Measurements from ENCODE around the gene GCGR.

GCGR gene

DNA sequence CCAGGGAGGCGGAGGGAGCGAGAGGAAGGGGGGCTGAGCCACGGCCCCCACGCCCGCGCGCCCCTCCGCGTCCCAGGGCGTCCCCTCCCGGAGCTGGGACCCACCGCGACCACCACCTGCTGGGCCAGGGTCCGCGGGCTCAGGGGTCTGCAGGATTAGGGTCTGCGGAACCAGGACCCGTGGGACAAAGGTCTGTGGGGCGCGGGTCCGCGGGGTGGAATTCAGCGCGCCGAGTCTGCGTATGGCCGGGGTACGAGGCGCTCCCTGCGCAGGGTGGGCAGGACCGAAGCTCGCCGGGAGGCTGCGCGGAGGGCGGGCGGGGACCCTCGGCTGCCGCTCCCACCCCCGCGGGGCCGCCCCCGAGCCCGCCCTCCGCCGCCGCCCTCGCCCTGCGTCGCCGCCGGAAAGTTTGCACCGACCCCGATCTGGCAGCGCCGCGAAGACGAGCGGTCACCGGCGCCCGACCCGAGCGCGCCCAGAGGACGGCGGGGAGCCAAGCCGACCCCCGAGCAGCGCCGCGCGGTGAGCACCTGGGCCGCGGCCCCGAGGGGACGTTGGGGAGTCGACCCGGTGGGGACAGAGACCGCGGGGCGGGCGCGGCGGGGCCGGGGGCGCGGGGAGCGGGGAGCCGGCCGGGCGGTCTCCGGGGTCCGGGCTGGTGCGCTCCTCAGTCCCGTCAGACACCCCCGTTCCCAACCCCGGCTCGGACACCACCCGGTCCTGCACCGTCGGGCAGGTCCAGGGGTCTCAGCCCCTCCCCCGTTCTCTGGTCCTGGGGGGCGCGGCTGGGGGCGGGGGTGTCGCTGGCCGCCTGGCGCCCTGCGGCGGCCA lies at the start of gene GCGR:
Gene GCGR (plus strand): TSS at position 423 of the 831 bp plus-strand sequence. CDS start 4,869 bp downstream, outside the sequence.
- no peak for DNase-seq

DNA sequence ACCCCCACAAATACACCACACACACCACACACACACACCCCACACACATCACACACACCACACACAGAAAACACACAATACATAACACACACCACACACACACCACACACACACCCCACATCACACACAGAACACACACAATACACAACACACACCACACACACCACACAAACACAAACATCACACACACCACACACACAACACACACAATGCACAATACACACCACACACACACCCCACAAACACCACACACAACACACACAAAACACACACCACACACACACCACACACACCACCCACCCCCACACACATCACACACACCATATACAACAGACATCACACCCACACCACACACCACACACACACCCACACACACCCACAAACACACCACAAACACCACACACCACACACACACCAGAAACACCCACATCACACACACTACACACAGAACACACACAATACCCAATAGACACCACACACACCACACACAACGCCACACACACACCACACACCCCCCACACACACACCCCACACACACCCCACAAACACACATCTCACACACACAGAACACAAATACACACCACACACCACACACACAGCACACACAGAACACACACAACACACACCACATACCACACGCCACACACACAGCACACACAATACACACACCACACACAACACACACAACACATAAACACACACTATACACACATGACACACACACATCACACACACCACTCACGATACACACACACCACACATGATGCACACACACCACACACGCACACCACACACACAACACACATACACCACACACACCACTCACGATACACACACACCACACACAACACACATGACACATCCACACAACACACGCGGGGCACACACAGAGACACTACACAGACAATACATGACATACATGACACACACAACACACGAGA lies 11.0 kb upstream of the GCGR start:
- DNase-seq, result no peak

DNA sequence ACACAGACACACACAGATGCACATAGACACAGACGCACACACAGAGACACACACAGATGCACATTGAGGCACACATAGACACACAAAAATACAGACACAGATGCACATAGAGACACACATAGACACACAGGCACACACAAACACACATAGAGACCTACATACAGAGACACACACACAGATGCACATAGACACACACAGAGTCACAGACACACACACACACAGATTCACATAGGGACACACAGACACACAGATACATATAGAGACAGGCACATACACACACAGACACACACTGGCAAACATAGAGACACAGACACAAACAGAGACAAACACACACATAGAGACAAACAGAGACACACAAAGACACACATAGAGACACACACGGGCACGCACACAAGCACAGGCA lies 9.9 kb upstream of the GCGR start:
- no peak for DNase-seq

DNA sequence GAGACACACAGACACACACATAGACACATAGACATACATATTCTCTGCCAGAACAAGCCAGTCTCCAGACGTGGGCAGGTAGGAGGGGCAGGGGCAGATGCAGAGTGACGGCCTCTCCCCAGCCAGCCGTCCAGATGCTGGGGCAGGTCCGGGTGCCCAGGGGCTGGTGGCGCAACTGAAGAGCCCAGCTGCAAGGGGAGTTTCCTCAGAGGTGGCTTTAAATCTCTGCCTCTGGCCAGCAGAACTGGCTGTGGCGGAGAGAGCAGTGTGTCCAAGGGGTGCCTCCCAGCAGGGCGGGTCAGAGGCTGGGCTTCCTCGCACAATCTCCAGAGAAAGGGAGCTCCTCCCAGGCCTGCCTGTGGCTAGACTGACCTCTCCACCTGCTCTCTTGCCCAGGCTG lies 9.4 kb upstream of the GCGR start:
- DNase-seq, result peak; percentile 6

DNA sequence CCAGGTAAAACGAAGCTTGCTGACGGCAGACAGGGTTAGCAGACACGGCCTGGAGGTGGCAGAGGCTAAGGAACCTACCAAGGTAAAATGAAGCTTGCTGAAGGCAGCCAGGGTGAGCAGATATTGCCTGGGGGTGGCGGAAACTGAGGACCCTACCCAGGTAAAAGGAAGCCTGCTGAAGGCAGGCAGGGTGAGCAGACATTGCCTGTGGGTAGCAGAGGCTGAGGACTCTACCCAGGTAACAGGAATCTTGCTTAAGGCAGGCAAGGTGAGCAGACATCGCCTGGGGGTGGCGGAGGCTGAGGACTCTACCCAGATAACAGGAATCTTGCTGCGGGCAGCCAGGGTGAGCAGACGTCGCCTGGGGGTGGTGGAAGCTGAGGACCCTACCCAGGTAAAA lies 2.6 kb upstream of the GCGR start:
- no peak for DNase-seq

DNA sequence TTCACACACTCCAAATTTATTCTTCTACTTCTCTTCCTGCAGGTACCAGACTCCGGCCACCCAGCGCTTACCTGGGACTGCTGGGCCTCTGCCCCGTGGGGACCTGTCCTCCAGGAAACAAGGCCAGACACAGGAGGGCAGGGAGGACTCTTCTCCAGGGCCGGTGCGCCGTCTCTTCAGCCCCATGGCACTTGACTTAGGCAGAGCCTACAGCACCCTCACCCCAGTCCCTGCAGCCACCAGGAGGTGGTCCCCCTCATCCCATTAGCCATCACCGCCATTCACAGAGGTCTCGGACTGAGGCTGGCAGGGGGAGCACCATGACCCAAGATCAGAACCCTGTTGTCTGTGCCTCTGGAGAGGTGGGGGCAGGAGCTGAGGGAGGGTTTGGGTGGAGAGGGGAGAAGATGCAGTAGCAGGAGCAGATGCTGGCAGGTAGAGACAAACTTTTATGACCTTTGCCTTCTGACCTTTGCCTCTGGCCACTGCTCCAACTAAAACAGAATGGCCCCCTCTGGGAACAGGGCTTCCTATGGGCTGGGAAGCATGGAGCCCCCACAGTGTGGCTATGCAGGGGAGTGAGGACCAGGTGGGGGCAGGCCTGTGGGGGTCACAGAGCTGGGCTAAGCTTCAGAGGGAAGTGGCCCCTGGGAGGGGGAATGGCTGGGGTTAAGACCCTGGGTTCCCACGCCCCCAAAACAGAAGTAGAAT lies 1.7 kb upstream of the GCGR start:
- no peak for DNase-seq

DNA sequence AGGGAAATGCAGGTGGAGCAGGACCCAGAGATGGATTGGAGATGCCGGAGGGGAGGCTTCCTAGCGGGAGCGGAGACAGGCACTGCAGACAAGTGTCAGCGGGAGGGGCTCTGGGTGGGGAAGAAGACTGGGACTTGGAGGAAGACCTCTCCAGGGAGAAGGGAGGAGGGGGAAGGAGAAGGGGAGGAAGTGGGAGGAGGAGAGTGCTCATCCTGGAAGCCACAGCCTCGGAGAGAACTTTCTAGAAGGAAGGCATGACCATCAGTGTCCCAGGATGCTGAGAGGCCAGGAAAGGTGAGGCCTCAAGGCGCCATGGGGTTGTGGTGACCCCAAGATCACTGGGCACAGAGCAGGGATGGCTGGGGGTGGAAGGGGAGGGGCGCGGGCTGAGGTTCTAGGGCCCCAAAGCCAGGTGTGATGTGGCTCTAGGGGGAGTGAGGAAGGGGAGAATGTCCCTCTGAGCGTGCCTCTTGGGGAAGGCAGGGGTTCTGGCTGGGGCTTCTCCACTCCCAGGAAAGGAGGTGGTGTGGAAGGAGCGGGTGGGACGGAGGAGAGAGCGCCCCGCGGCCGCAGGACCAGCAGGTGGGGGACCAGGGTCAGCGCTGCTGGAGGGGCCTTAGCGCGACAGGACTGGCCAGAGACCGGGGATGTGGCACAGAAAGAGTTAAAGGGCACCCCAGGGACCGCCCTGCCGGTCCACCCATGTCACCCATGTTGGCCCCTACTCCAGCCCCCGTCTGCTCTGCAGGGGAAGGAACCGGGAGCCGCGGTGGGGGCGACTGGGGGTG lies 900 bp upstream of the GCGR start:
- no peak for DNase-seq

DNA sequence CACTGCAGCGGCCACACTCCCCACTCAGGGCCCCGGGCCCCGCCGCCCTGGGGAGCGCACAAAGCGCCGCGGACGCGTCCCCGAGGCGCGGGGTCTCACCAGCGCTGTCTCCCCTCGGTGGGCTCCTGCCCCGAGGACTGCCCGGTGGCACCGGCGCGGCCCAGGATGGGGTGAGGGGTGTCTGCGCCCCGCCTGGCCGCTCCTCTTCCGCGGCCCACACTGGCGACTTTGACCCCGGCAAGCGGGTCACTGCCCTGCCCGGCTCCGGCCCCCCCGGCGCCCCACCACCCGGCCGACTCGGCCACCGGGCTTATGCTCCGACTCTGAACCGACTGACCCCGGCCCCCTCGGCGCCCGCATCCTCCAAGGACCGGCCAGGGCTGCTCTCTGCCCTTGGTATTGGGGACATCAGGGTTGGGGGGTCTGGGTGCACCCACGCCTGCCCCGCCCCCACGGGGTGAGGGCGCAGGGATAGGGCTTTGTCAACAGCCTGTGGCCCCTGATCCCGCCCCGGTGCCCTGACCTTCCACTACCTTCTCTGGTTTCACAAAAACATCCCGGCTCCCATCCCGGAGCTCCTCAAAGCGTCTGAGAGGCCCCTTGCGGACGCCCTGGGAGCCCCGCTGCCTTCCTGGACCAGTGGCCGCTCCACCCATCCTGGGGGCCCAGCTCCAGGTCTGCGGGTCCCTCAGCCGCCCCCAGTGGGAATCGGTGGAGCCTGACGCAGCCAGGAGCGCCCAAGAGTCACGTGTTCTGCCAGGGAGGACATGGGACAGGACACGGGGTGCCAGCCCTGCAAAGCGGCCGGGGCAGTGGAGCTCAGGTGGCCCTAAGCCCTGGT lies 829 bp downstream of the GCGR start:
- DNase-seq, result no peak

DNA sequence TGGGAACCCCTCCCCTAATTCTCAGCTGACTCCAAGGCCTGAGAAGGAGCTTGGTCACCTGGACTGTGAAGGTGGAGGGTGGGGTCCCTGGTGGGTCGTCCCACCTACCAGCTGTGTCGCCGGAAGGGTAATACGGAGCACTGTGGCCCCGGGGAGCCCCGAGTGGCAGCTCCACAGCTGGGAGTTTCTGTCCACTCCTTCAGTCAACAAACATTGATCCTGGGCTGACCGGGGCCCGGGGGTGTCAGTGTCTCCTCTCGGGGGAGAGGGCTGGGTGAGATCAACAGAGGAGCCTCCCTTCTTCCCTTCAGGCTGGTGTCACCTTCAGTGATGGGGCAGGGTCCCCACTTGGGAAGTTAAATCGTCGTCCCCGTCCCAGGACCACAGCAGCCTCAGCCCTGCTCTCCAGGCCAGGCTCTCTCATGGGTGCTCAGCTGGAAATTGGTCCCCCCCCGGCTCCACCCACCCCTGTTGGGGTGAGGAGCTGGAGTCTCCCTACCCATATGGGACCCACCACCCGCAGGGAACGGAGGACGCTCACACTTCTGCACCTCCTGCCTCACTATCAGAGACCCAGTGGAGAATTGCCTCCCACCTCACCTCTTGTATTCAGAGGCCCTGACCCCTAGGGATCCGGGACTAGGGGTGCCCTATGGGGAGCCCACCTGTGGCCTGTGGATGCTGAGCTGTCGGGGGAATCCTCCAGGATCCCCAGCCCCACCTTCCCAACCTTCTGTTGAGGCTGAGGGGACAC lies 1.9 kb downstream of the GCGR start:
- no peak for DNase-seq

DNA sequence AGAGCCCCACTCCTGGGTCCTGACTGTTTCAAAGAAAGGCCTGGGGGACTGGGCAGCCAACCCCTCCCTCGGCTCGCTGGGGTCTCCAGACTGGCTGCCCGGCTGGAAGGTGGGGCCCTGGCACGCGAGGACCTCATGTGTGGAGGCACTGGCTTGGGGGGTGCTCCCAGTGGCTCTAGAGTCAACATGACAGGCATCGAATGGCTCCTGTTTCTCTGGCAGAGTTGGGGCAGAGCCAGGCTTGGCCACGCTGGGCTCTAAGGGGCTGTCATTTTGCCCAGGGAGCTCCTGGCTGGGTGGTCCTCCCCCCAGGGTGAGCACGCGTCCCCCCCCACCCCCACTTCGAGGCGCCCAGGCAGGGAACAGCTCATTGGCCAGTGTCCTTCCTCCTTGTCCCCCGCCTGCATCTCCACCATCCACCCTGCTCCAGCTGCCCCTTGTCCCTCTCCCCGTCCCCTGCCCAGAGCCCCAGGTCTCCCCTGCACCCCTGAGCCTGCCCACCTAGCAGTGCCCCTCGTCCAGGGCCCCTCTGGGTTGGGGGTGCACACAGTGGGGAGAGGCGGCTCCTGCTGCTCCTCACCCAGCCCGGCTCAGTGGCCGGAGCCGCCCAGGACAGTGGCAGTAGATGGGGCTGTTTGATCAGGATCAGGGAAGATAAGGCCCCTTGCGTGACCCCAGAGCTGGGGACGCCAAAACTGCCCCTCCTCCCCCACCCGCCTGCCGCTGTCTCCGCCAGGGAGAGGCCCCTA lies 2.7 kb downstream of the GCGR start:
- no peak for DNase-seq

DNA sequence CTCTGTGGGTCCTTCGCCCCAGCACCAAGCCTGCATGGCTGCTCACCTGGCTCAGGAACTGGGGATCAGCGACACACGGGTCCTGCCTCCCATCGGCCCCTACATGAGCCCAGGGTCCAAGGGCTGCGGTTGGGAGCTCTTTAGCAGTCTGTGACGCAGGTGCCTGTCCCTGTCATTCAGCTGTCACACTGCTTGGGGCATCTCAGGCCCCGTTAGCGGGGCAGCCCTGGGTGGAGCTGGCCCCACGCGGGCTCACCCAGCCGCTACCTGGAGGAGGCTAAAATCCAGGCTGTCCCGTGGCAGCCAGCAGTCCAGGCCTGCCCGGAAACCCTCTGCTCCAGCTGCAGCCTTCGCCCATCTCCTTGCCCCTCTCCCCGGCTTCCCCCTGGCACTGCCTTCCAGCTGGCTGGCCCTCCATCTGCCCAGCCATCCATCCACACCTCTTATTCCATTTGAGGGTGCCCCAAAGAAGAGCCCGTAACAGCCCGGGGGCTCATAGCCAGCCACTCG lies 3.3 kb downstream of the GCGR start:
- no peak for DNase-seq

DNA sequence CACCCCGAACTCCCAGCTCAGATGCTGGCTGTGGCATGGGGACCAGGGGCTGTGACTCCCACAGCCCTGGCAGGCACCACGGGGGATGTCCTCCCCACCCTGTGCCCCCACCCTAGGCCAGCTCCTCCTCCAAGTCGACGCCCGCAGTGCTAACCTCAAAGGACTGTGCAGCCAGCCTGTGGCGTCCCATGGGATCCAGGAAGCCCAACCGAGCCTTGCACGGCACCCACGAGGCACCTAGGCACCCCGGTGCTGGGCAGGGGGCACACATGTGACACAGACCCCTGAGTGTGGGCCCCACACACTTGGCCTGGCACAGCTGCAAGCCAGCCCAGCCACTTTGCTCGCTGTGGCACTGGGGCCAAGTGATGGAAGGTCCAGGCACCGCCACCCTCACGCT lies 3.9 kb downstream of the GCGR start:
- DNase-seq, result no peak

DNA sequence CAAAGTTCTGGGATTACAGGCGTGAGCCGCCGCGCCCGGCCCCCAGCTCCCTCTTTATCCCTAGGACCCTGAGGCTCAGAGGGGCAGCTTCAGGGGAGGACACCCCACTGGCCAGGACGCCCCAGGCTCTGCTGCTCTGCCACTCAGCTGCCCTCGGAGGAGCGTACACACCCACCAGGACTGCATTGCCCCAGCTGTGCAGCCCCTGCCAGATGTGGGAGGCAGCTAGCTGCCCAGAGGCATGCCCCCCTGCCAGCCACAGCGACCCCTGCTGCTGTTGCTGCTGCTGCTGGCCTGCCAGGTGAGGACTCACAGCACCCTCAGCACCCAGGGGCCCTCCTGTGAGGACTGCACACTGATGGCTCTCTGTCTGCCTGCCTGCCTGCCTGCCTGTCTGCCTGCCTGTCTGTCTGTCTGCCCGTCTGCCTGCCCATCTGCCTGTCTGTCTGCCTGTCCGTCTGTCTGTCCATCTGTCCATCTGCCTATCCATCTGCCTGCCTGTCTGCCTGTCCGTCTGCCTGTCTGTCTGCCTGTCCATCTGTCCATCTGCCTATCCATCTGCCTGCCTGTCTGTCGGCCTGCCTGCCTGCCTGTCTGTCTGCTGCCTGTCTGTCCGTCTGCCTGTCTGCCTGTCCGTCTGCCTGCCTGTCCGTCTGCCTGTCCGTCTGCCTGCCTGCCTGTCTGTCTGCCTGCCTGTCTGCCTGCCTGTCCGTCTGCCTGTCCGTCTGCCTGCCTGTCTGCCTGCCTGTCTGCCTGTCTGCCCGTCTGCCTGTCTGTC lies 5.0 kb downstream of the GCGR start:
- DNase-seq, result no peak

DNA sequence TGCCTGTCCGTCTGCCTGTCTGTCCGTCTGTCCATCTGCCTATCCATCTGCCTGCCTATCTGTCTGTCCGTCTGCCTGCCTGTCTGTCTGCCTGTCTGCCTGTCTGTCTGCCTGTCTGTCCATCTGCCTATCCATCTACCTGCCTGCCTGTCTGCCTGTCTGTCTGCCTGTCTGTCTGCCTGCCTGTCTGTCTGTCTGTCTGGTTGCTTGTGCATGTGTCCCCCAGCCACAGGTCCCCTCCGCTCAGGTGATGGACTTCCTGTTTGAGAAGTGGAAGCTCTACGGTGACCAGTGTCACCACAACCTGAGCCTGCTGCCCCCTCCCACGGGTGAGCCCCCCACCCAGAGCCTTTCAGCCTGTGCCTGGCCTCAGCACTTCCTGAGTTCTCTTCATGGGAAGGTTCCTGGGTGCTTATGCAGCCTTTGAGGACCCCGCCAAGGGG lies 5.6 kb downstream of the GCGR start:
- no peak for DNase-seq

DNA sequence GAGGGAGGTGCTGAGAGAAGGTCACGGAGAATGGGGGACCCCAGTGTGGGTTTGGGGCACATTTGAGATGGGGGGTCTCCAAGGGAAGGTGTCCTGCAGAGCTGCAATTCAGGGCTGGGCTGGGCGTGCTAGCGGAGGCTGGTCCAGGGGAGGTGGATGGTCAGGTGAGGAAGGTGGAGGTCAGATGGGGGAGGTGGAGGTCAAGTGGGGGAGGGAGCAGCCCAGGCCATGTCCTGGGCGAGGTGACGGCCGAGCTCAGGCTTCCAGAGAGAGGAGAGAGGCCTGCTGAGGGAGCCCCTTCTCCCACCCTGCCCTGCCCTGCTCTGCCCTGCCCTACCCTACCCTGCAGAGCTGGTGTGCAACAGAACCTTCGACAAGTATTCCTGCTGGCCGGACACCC lies 6.5 kb downstream of the GCGR start:
- DNase-seq, result no peak

DNA sequence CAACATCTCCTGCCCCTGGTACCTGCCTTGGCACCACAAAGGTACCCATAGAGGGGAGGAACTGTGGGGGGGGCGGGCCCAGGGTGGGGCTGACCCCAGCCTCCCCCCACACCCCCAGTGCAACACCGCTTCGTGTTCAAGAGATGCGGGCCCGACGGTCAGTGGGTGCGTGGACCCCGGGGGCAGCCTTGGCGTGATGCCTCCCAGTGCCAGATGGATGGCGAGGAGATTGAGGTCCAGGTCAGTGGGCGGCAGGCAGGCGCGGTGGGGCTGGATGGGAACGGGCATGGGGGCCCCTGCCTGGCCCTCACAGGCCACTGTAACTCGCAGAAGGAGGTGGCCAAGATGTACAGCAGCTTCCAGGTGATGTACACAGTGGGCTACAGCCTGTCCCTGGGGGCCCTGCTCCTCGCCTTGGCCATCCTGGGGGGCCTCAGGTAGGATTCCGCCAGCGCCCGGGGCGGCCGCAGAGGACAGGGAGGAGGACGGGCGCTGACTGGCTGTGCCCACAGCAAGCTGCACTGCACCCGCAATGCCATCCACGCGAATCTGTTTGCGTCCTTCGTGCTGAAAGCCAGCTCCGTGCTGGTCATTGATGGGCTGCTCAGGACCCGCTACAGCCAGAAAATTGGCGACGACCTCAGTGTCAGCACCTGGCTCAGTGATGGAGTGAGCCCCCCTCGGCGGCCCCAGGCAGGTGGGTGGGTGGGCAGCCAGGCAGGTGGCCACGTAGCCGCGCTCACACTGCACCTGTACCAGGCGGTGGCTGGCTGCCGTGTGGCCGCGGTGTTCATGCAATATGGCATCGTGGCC lies 7.1 kb downstream of the GCGR start:
- no peak for DNase-seq

DNA sequence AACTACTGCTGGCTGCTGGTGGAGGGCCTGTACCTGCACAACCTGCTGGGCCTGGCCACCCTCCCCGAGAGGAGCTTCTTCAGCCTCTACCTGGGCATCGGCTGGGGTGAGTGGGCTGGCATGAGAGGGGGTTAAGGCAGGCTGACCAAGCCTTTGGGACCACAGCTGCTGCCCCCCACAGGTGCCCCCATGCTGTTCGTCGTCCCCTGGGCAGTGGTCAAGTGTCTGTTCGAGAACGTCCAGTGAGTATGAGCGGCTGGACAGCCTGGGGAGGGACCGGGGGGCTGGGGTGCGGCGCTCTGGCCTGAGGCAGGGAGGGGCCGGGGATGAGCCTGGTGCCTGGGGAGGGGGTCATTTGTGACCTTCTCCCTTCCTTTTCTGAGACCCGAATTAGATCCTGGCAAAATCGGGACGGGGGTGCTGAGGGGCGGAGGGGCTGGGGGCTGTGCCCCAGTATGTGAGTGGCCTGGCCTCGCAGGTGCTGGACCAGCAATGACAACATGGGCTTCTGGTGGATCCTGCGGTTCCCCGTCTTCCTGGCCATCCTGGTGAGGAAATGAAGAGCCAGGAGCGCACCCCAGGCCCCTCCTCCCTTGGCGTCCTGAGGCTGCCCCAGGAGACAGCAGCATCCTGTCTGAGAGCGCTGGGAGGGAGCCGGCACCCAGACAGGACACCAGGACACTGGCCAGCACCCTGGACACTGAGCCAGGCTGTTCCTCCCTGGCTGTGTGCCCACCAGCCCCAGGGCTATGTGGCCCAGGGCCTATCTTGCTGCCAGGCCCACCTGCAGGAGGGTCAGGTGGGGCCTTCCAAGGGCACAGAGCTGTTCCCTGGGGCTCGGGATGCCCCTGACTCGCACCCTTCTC lies 8.0 kb downstream of the GCGR start:
- DNase-seq, result no peak

All from GF-D8 (cell line).